Stimulated activated CD8-positive, alpha-beta memory T cell treated with anti-CD3 and anti-CD28 coated beads, Interleukin-4, amount 100 ng/mL, for 24 hours (primary cell): ENCODE measurements around the gene CDK5R2.

Experiments used
- DNase-seq: peaks from one replicate; pipeline ENCODE4 v3.0.0-alpha.2; 2020; ENCODE audit warnings: low read depth

The CDK5R2 gene

DNA sequence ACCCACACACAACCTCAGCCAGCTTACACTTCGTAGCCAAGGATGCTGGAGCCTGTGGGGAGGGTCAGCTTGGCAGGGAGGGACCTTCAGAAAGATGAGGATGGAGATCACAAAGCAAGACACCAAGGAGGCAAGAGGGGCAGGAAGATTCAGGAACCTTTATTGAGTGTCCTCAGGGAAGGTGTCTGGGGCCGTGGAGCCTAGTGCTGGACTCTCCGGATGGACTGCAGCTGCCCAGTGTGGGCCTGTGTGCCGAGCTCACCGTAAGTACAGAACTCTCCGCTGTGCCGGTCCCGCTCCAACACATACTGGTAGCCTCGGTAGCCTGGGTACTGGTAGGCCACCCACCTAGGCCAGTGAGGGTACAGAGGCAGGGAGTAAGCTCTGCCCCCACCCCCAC is 30.6 kb downstream of the CDK5R2 start:
- DNase-seq: no peak

DNA sequence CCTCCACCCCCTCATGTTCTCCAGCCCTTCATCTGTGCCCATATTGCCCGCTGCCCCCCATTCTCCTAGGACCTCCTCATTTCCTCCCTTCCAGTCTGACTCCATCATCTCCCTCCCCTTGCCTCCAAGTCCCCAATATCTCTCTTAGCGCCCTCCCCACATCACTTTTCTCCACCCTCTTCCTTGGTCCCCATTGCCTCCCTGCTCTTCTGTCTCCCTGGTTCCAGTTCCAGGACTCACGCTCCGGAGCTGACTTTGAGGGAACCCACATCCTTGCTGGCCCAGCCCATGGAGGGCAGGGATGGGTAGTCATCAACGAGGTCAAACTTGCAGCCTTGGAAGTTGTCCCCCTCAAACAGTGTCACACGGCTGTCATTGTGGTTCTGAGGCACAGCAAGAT is 31.1 kb downstream of the CDK5R2 start:
- DNase-seq: no peak

DNA sequence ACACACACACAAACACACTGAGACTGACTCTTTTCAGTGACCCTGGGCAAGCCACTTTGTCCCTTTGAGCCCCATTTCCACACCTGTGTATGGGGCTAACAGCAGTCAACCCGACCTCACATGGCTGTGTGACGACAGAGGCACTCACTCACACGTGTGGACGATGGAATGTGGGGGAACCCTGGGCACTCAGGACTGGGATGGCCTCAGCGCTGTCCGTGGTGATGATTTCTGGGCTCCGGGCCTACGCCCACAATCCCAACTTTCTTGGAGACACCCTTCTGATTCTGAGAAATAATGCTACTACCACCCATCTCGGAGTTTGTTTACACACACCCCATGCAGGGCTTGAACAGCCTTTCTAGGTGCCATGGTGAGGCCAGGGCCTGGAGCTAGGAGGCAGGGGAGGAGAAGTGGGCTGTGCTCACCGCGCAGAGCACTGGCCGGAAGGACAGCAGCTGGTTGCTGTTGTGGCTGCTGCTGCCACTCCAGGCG is 32.3 kb downstream of the CDK5R2 start:
- no peak for DNase-seq

DNA sequence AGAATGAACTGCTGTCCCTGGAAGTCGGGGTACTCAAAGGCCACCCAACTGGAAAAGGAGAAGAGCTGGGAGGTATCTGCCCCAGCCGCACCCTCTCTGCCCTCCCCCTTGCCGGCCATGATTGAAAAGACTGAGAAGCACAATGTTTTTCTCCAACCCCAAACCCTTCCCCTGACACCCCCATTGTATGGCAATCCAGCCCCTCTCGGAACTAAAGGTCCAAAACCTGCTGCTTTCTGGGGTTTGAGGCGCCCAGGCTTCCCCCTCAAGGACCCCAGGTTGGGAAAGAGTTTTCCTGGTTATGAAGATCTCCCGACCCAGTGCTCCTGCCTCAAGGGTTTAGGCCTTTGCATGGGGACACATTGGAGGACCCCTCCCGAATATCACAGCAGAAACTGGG is 32.7 kb downstream of the CDK5R2 start:
- DNase-seq: no peak

DNA sequence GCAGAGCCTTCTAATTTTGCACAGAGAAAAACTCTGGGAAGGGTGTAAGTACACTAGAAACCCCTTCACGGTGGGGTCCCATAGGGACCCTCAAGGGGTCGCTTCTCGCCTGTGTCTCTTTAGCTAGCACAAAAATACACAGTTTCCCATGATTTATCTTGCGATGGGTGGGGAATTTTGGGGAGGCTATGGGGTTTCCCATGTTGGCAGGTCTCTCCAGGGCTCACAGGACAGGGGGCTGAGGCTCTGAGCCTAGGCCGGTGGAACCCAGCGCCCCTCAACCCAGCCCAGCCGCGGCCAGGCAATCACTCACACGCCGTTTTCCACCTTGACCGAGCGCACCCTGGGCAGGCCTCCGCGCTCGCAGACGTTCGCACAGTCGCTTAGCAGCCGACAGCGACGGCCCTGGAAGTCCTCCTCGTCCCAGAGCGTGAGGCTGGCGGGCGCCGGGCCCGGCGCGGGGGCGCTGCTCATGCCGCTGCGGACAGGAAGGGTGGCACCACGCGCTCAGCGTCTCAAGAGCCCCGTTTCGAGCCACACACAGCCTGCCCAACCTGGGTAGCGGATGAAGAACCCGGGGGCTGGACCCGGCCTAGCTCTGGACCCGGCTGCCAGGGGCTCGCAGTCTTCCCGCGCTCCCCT is 33.4 kb downstream of the CDK5R2 start:
- DNase-seq: no peak

DNA sequence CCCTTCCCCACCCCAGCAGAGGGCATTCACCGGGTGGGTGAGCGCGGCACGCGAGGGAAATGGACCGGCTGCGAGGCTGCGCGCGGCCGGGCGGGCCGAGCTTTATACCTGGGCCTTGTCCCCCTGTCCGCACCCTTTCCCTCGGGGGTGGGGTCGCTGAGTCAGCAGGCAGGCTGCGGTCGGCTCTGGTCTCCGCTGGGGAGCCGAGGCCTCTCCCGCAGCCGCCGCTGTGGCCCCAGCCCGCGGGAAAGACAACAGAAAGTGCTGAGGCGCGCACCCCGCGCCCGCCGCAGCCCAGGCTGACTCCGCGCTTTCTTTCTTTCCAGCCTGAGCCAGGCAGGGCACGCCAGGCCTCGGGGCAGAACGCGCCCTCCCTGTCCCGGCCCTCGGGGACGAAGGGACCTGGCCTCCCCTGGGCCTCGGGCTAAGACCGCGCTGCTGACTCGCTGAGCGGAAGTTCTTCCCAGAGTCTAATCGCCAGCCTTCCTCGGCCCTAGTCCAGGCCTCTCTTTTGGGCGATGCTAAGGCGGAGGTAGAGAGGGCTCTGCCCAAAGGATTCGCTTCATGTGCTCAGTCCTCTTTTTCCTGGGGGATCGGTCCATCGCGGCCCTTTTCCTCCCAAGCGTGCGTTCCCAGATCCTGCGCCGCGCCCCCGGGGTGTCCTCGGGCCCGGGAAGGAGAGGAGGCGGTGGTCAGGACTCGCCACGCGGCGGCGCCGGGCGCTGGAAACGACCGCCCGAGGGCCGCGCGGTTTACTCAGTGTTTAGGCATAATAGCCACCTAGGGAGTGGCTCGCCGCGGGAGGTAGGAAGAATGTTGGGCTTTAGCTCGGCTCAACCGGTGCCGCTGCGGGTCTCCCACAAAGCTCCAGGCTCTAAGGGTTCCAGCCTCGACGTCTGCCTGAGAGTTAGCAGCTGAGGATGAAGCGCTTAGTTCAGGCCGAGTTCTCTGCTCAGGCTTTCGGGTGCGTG is 34.2 kb downstream of the CDK5R2 start, which contains the start of gene CRYBA2:
CRYBA2 (minus strand) TSS at position 78 of the 971 bp plus-strand sequence. CDS start 246 bp downstream, outside the sequence.
- DNase-seq: no peak

DNA sequence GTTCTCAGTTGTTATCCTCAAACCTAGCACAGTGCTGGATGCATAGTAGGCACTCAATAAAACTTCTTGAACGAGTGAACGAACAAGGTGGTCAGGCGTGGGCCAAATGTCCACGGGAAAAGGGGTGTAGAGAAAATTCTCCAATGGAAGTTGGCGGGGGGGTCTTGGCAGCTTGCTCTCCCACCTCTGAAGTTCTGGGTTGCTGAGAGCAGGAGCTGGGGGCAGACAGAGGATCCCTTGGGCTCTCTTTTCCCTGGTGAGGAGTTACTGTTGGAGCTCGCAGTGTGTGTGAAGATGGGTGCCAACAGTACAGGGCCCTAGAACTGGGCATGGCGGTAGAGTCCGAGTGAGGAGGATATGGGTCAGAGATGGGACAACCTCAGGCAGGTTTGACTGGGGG is 36.1 kb downstream of the CDK5R2 start:
- DNase-seq: no peak

DNA sequence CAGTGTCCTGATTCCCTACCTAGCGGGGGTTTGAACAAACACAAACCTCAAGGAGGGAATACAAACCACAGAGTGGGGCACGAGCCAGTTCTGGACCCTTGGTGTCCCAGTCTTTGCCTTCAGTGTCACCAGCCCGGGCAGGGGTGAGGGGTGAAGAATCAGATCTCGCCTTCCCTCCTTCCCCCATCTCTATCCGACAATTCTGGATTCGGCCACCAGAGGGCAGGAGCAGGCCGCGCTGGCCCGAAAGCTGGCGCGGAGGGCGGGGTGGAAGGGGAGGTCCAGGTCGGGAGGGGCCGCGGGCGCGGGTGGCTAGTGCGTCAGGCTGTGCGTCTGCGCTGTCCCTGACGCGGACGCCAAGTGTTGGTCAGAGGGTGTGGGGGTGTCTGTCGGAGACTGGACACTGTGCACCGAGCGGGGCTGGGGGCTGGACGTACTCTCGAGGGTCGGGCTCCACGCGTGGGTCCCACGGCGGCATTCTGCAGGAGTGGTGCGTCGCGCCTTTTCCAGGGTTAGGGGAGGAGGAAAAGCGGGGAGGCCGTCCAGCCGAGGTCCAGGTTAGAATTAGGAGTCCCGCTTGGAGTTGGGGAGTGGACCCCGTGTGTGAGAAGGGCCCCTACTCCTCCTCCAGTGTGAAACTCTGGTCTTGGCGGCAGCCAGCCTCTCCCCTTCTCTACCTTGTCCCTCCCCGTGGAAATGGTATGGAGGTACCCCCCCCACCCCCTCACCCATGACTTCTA is 36.7 kb downstream of the CDK5R2 start:
- DNase-seq: peak; percentile 72

DNA sequence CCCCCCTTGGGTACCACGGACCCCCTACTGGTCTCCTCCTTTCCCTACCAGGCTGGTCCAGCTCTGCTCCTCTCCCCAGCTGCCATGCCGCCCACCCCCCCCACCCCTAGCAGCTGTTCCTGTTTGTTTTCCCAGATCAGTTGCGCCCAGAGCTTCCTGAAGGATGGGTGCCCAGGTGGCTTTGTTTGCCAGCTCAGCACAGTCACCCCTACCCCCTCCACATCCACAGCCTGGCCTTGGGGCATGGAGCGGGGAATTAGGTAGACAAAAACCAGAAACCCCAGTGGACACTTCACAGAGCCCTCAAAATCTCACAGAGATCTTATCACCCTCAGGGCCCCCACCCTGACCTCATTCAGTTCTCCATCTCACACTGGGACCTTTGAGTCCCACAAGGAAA is 37.5 kb downstream of the CDK5R2 start:
- no peak for DNase-seq

DNA sequence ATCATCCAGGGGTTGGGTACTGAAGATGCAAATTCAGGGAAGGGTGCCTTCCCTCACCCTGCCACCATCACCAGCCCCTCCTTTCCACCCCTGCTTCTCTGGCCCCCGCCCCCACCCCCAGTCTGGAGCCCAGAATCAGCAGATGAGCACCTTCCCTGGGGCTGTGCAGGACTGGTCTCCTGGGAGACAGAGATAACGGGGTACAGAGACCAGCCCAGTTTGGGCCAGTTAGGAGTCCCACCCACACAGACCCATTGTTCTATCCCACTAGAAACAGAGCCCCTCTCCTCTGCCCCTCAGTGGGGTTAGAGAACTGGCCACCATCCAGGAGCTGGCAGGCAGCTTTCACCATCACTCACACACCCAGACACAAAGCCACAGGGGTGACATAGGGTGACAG is 38.3 kb downstream of the CDK5R2 start:
- DNase-seq: no peak

DNA sequence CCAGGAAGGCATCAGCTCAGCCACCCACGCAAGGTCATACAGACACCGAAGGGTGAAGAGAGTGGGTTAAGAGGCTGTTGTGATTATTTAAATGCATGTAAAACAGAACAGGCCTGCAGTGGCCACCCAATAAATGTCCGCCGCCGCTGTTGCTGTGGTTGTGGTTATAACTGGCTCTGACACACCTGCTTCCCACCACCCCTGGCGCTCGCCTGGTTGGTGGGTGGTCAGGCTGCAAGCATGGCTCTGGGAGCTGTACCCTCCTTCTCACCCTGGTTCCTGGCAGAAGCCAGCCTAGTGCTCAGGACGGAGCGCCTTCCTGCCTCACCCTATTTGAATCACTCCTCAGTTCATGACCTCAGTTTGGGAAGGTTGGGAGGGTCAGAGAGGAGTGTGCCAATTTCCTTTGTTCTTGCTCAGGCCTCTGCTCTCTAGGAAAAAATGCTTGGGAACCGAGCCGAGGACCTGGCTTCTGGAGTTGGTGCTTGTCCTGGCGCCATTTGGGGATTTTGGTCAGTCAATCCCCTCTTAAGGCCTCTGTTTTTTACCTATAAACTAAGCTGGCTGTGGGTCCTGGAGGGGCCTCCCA is 39.0 kb downstream of the CDK5R2 start:
- DNase-seq: no peak

DNA sequence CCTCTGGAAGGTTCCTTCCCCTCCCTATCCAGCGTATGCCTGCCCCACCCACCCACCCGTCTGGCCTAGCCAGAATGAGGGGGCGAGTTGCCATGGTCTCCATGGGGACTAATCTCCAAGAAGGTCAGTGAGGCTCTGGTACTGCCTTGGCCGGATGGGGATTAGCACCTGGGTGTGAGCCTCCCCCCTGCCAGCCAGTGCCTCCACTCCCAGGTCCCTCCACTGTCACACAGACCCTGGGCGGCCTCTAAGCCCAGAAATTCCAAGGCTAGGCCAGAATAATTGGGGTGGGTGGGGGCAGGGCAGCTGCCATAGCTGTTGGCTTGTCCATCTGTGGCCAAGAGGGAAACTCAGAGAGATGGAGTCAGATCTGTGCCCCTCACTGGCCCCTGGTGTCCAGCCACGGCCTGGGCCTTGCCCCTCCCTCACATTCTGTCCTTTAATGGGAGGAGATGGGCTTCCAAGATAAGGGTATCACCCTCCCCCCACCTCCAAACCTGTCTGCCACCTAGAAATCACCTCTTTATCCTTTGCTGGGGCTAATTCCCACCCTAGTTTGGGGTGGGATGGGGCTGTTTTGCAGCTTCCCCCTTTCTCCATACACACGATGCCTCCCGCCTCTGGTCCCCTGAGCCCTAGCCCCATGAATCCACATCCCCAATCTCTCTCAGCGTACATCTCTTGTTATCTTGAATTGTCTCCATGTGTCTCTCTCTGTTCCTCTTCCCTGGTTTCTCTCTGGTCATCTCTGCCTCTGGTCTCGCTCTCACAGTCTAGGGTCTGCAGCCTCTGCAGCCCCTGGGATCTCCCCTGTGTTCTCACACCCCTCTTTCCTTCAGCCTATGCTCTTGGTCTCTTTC is 39.8 kb downstream of the CDK5R2 start:
- DNase-seq: no peak

DNA sequence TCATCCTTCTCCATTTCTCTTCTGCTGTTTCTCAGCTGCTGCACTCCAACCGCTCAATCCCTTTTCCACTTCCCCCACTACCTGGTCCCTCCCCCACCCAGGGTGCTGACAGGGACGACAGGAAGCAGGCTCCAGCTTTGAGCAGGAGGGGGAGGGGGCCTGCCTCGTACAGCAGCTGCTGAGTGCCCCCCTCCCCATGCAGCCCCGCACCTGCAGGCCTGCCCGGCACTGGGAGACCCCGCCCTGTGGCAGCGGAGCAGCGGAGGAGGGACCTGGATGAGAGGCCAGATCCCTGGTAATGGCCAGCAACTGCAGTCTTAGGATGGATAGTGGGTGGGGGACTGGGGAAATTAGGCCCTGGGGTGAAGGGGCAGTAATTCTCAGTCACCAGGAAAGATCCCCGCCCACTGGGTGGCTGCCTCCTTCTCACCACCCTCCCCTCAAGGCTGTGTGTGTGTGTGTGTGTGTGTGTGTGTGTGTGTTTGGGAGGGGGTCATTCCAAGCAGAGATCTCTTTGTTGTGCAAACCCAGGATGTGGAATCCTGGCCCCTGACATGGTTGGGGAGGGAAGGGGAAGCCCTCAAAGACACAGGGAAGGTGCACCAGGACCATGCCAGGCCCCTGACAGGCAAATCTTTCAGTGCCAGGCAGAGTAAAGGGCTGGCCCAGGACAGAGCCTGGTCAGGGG is 40.6 kb downstream of the CDK5R2 start:
- DNase-seq: no peak

DNA sequence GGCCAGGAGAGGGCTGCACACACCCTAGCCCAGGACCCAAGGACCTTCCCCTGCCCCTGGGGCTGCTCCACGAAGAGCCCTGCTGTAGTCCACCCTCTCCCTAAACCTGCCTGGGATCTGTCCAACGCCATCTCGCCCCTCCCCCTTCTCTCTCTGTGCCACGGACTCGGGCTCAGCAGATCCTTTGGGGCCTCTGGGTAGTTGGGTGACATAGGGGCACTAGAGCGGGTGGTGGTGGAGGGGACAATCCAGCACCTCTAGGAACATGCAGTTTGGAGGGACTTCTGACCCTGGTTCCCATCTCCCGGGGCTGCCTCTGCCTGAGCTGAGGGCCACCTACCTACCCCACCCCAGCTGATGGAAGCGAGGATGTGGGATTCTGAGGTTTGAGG is 41.1 kb downstream of the CDK5R2 start:
- no peak for DNase-seq

DNA sequence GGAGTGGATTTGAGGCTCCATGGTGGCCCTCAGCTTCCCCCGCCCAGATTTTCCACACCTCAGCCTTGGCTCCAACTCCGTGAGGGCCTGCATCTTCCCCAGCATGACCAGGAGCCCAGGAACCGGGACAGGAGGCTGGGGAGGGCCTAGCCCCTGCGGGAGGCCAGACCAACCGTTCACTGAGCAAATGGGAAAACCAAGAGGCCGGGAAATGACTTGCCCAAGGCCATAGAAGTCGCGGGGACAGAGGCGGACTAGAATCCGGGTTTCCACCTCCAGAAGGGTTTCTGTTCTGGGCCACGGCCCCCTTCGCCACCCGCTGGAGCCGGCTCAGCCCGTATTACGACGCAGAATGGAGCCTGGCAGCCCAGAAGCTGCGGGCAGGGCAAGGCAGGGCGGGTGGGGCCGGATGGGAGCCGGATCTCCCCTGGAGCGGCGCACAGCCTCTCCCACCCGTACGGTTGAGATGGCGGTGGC is 41.7 kb downstream of the CDK5R2 start:
- no peak for DNase-seq

DNA sequence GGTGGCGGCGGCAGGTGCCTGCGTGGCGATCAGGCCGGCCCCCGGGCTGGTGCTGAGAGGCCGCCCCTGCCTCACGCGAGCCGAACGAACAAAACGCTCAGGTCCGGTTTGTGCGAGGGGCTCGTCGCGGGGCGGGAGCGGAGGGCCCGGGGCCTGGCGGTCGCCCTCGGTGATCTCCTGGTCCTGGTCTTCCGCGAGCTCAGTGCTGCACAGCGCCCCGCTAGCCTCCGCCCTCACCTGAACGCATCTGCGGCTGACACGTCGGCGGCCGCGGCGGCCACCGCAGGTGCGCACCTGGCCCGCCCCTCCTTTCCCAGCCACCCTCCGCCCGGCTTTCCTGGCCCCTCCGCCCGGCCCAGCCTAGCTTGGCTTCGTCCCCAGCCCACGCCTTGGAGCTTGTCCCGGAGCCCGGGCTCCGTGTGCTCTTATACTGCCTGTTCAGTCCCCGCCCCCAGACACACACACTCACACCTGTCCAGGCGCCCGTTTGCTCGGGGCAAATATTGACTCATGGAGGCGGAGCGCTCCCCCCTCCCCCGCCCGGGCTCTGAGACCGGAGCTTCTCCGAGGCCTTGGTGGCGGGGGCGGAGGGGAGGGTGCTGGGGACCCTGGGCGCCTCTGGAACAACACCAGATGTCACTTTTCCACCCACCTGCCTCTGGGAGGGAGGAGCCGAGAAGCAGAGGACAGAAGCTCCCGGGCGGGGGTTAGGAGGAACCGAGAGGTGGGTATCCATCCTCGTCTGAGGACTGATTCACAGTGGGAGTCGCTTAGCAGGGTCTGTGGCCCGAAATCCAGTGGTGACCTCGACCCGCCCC is 42.3 kb downstream of the CDK5R2 start:
- peak; percentile 28 for DNase-seq

DNA sequence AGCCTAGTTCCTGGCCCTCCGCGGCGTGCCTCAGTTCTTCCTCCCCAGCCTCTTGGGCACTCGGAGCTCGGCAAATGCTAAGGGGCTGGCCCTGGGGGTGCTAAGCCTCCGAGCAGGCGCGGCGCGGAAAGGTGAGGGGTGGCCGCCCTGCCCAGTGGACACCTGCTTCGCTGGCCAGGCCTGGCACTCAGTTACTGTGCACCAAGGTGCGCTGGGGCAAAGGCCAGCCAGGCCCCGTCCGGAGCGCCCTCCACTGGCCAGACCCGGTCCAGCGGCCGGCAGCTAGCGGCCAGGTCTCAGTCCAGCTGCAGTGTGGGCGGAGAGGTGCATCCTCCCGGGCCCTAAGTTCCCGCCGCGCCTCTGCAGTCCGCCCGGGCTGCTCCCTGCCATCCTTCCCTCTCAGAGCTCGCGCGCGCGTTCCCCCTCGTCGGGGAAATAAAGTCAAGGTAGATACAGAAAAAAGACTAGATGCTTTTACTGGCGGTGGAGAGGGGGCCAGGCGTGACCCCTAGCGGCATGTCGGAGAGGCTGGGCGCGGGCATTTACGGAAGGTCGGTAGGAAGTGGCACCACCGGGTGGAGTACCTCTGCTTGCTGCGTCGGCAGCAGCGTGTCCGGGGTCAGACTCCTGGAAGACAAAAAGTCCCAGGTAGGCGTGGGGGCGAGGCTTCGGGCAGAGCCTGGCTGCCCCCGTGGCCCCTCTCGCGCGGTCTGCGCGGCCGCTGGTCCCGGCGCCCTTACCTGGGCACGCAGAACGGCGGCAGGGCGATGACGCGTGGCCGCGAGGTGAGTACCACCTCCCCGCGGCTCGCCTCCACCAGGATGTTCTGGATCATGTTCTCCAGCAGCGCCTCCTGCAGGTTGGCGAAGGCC is 43.2 kb downstream of the CDK5R2 start:
- peak; percentile 26 for DNase-seq

DNA sequence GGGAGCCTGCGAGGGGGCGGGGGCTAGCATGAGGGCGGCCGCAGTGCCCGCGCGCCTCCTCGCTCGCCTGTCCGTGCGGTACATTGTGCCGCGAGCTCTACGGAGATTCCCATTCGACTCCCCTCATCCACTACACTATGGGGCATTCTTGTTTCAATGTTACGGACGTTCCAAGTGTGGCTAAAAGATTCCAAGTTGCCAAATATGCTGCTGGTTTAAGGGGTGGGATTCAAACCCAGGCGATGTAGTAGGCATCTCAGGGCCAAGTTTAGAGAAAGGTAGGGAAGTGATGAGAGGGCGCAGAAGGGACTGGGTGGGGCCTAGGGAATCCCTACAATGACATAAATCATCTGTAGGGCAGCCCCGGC is 43.8 kb downstream of the CDK5R2 start:
- no peak for DNase-seq

DNA sequence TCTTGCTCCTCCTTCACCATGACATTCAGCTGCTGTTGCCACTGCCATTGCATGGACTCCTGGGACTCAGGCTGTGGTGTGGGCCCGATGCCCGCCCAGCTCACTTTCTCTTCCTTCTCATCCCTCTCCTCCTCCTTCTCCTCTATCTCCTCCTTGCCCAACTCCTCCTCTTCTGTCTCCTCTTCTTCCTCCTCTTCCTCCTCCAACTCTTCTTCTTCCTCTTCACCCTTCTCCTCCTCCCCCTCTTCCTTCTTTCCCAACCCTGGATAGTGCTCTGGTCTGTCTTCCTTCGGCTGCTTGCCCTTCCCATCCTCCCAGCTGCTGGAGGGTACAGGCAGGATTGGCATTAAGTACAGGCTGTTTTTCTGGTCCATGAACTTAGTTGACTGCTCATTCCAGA is 44.5 kb downstream of the CDK5R2 start:
- no peak for DNase-seq
